HUES64 (cell line): ENCODE measurements around the gene OLFM1.

Source experiments
- H3K27ac ChIP-seq: 2 replicates; pipeline ENCODE4 v1.7.0; 2013; ENCODE audit warnings: low read depth, low read length, inconsistent platforms
- H3K27me3 ChIP-seq: 2 replicates; pipeline ENCODE4 v1.6.1; 2013; ENCODE audit warnings: mild to moderate bottlenecking, low read length; ENCODE audit not compliant: insufficient read depth
- H3K36me3 ChIP-seq: 2 replicates; pipeline ENCODE4 v1.6.1; 2013; ENCODE audit warnings: mild to moderate bottlenecking, low read length; ENCODE audit not compliant: insufficient read depth
- H3K4me1 ChIP-seq: 2 replicates; pipeline ENCODE4 v1.6.1; 2013; ENCODE audit warnings: mild to moderate bottlenecking, low read length, moderate library complexity; ENCODE audit not compliant: insufficient read depth
- H3K4me3 ChIP-seq: 2 replicates; pipeline ENCODE4 v1.5.1; 2013; ENCODE audit warnings: mild to moderate bottlenecking, low read length, moderate library complexity
- H3K9ac ChIP-seq: 2 replicates; pipeline ENCODE4 v1.6.1; 2013; ENCODE audit warnings: mild to moderate bottlenecking, low read depth, low read length
- H3K9me3 ChIP-seq: 2 replicates; pipeline ENCODE4 v1.6.1; 2013; ENCODE audit warnings: low read depth, low read length; ENCODE audit not compliant: insufficient read depth
- WGBS: fragments of 150-250, 120-280 bp; methylation state at CpG from one replicate; pipeline ENCODE4 v1.1.7; 2013; ENCODE audit warnings: missing lambda C conversion rate; 5-methylcytosine and 5-hydroxymethylcytosine counted together

The OLFM1 gene

GRCh38 chr9:135070964-135071735 is 16.3 kb upstream of the OLFM1 start:
- Histone ChIP-seq H3K4me1 (no peaks in the 10 kb centered on the region), H3K27me3 (peaks cover 24% of the 10 kb centered on the region), H3K27ac (no peak overlapping the region), H3K36me3 (no peaks in the 10 kb centered on the region), H3K9me3 (no peaks in the 10 kb centered on the region), H3K4me3 (no peak overlapping the region), H3K9ac (no peak overlapping the region)
- 90% methylated on average over 16 of the region's 16 CpGs for WGBS

- no peak overlapping the region for H3K9ac ChIP-seq
- WGBS: 94% methylated on average over 12 of the region's 13 CpGs
- no peak overlapping the region for H3K27ac ChIP-seq
- H3K4me3 ChIP-seq: no peak overlapping the region
- H3K36me3 ChIP-seq: no peaks in the 10 kb centered on the region
- no peaks in the 10 kb centered on the region for H3K9me3 ChIP-seq
- H3K4me1 ChIP-seq: no peaks in the 10 kb centered on the region
- peaks cover 36% of the 10 kb centered on the region for H3K27me3 ChIP-seq
These were observed 14.3 kb upstream of the OLFM1 start for GRCh38 chr9:135073081-135073740.

- Histone ChIP-seq H3K27me3 (peaks cover 36% of the 10 kb centered on the region), H3K36me3 (no peaks in the 10 kb centered on the region)
- WGBS: 91% methylated on average over 9 of the region's 9 CpGs
These were observed 13.6 kb upstream of the OLFM1 start for GRCh38 chr9:135073741-135074305.

GRCh38 chr9:135074354-135075233 is 12.9 kb upstream of the OLFM1 start:
- Histone ChIP-seq H3K27me3 (peaks cover 36% of the 10 kb centered on the region), H3K36me3 (no peaks in the 10 kb centered on the region), H3K9ac (no peak overlapping the region), H3K9me3 (no peaks in the 10 kb centered on the region), H3K27ac (no peak overlapping the region), H3K4me3 (peak overlapping the region; percentile 63), H3K4me1 (no peaks in the 10 kb centered on the region)
- WGBS: 54% methylated on average over 19 of the region's 19 CpGs

More at GRCh38 chr9:135073741-135074305, 13.6 kb upstream of the OLFM1 start:
- Histone ChIP-seq H3K9me3 (no peaks in the 10 kb centered on the region), H3K9ac (no peak overlapping the region), H3K4me1 (no peaks in the 10 kb centered on the region), H3K27ac (no peak overlapping the region), H3K4me3 (no peak overlapping the region)

- Histone ChIP-seq H3K4me3 (peak overlapping the region; percentile 63), H3K27ac (no peak overlapping the region), H3K9ac (no peak overlapping the region; the same call in 1 of the 2 replicates)
These were observed 12.0 kb upstream of the OLFM1 start for GRCh38 chr9:135075234-135076142.

GRCh38 chr9:135076143-135076875 is 11.2 kb upstream of the OLFM1 start:
- H3K36me3 ChIP-seq: no peaks in the 10 kb centered on the region
- H3K27me3 ChIP-seq: peaks cover 36% of the 10 kb centered on the region
- no peak overlapping the region for H3K9ac ChIP-seq
- 18% methylated on average over 19 of the region's 19 CpGs for WGBS
- no peaks in the 10 kb centered on the region for H3K9me3 ChIP-seq
- H3K27ac ChIP-seq: no peak overlapping the region
- H3K4me3 ChIP-seq: peak overlapping the region; percentile 63
- no peaks in the 10 kb centered on the region for H3K4me1 ChIP-seq

More at GRCh38 chr9:135075234-135076142, 12.0 kb upstream of the OLFM1 start:
- Histone ChIP-seq H3K4me1 (no peaks in the 10 kb centered on the region), H3K27me3 (peaks cover 36% of the 10 kb centered on the region), H3K36me3 (no peaks in the 10 kb centered on the region), H3K9me3 (no peaks in the 10 kb centered on the region)
- WGBS: under 1% methylated on average over 89 of the region's 90 CpGs

- Histone ChIP-seq H3K27ac (no peak overlapping the region), H3K4me3 (no peak overlapping the region), H3K4me1 (no peaks in the 10 kb centered on the region), H3K36me3 (no peaks in the 10 kb centered on the region), H3K9me3 (no peaks in the 10 kb centered on the region), H3K27me3 (peaks cover 36% of the 10 kb centered on the region), H3K9ac (no peak overlapping the region)
- 83% methylated on average over 6 of the region's 6 CpGs for WGBS
These were observed 10.5 kb upstream of the OLFM1 start for GRCh38 chr9:135076876-135077430.

- Histone ChIP-seq H3K36me3 (no peaks in the 10 kb centered on the region), H3K4me3 (no peak overlapping the region), H3K27ac (no peak overlapping the region), H3K27me3 (peaks cover 36% of the 10 kb centered on the region), H3K4me1 (no peaks in the 10 kb centered on the region), H3K9me3 (no peaks in the 10 kb centered on the region), H3K9ac (no peak overlapping the region)
- 59% methylated on average over 12 of the region's 12 CpGs for WGBS
These were observed 9.8 kb upstream of the OLFM1 start for GRCh38 chr9:135077497-135078200.

- Histone ChIP-seq H3K27me3 (peaks cover 36% of the 10 kb centered on the region), H3K4me1 (no peaks in the 10 kb centered on the region), H3K9me3 (no peaks in the 10 kb centered on the region), H3K9ac (no peak overlapping the region), H3K4me3 (no peak overlapping the region), H3K36me3 (no peaks in the 10 kb centered on the region), H3K27ac (no peak overlapping the region)
- WGBS: 96% methylated on average over 11 of the region's 11 CpGs
These were observed 9.1 kb upstream of the OLFM1 start for GRCh38 chr9:135078361-135078821.
